H1 (cell line): Measurements from ENCODE around the gene STK36. TPM values are rescaled to one million over a fixed set of nuclear protein-coding genes. Genes with fewer than 3 reads are reported as not detected.

Experiments
- KDM1A ChIP-seq: fragments of 200-600, 300-600 bp; sonication (generic); IDR thresholded peaks from 2 replicates; pipeline ENCODE4 v1.7.1; 2016; ENCODE audit warnings: mild to moderate bottlenecking, low read length, borderline replicate concordance
- RFX5 ChIP-seq: IDR thresholded peaks from 2 replicates; pipeline ENCODE4 v1.6.1; 2011; ENCODE audit warnings: low read depth, low read length, improper control_type of control experiment, borderline replicate concordance
- TAF7 ChIP-seq: optimal IDR thresholded peaks from 2 replicates; pipeline ENCODE3; 2011; ENCODE audit warnings: low read depth, mild to moderate bottlenecking, inconsistent platforms, low read length, moderate library complexity, borderline replicate concordance
- polyA plus RNA-seq, 7 experiments: library from polyadenylated mRNA; depleted of rRNA in 3 of 7; stranded (reverse) in 5 of 7; unstranded in 2 of 7; fragments of >200 nt in 5 of 7; fragments of 200-250 nt in 2 of 7; gene quantifications; 1 replicate in 5 of 7; 2 replicates in 1 of 7; 4 replicates in 1 of 7; pipeline versions ENCODE4 v1.2.1 to v1.2.3, GENCODE V29; 2011 to 2013; ENCODE audit warnings: missing spikeins in 2 of 7, mixed read lengths in 2 of 7
- total RNA-seq: library from RNA; stranded (reverse); fragmentation: NEBNext Ultra II Directional; extraction: Animal tissue kit (Norgen Biotek cat#: 25700); gene quantifications from 2 replicates; pipeline ENCODE4 v1.2.1, GENCODE V29; 2021

STK36 gene
- total and polyA plus RNA-seq, 2 of the 8 experiments (the other 6 are each of a cell fraction or from before 2014, with no cell fraction given) = 41.4 to 57.6 TPM

DNA sequence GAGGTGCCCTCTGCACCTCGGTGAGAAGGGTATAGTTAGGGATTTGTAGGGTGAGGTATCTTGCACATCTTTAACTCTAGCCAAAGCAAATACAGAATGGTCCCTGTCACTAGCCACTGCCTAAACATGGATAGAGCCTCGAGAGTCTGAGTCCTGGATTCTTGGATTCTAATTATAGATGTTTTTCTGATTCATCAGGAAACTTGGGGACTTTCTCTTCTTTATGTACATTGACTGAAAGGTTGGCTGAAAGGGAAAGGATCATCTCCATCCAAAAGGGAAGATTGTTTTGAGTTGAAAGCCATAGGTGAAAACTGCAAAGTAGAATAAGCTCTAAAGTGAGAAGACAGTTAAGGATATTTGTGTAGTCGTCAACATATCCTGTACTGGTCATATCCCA lies 8.2 kb downstream of the STK36 start (continued):
- no peak for TF ChIP-seq TAF7
- TF ChIP-seq RFX5 = no peak
- TF ChIP-seq KDM1A = no peak
